Breast epithelium (tissue), 4 donors: ENCODE data around the gene CNTN2. TPM values are rescaled to one million over a fixed set of nuclear protein-coding genes. Genes with fewer than 3 reads are reported as not detected.

Experiments used
- DNase-seq, 2 donors: peaks; one replicate each; pipeline ENCODE4 v3.0.0-alpha.2; 2019; ENCODE audit warnings: low spot score in 2 of 2
- H3K27ac ChIP-seq, 2 donors: fragments of 200-600 bp; sonication (generic) in 1 of 2; one replicate each; pipeline ENCODE4 v1.5.1; 2016 to 2019; ENCODE audit warnings: mild to moderate bottlenecking in 1 of 2
- H3K27me3 ChIP-seq, 2 donors: fragments of 200-600 bp; sonication (generic) in 1 of 2; one replicate each; pipeline versions ENCODE4 v1.5.1 to v1.6.0; 2017 to 2019; ENCODE audit warnings: control low read depth in 1 of 2, mild to moderate bottlenecking in 1 of 2
- H3K36me3 ChIP-seq: fragments of 200-600 bp; one replicate; pipeline ENCODE4 v1.5.1; 2019
- H3K4me1 ChIP-seq, 2 donors: fragments of 200-600 bp; sonication (generic); one replicate each; pipeline ENCODE4 v1.5.1; 2016 to 2019; ENCODE audit warnings: control low read depth in 1 of 2
- H3K4me3 ChIP-seq, 3 donors: fragments of 200-600 bp; sonication (generic); 1 replicate in 2 of 3; 2 replicates in 1 of 3; pipeline ENCODE4 v1.5.1; 2016 to 2019; ENCODE audit warnings: mild to moderate bottlenecking in 3 of 3, moderate library complexity in 2 of 3
- H3K9me3 ChIP-seq, 2 donors: fragments of 200-600 bp; sonication (generic) in 1 of 2; one replicate each; pipeline ENCODE4 v1.5.1; 2016 to 2019; ENCODE audit warnings: control low read depth in 1 of 2
- POLR2A ChIP-seq: fragments of 450-650 bp; IDR thresholded peaks from one replicate; pipeline ENCODE4 v1.6.1; 2016; ENCODE audit warnings: antibody characterized with exemption, mild to moderate bottlenecking, moderate library complexity
- POLR2AphosphoS5 ChIP-seq, 3 donors: sonication (generic); formaldehyde crosslinking; IDR thresholded peaks; one replicate each; pipeline ENCODE4 v1.6.1; 2017; ENCODE audit warnings: antibody characterized with exemption in 3 of 3
- intact Hi-C: fragments of 100-400 bp; cut with DNase I; formaldehyde crosslinking; loops from one replicate; pipeline ENCODE4 v1.15.1; 2023; ENCODE audit warnings: low total_unique reads
- total RNA-seq, 3 donors: library from RNA; depleted of rRNA; stranded (reverse); fragments of >200 nt; gene quantifications; one replicate each; pipeline ENCODE4 v1.1.0, GENCODE V29; 2016
- TF ChIP-seq, protein P1 (sequence below), 3 donors: fragments of 450-650 bp; IDR thresholded peaks; one replicate each; pipeline ENCODE4 v1.5.1; 2016 to 2017; ENCODE audit warnings: antibody characterized with exemption in 3 of 3, mild to moderate bottlenecking in 3 of 3, moderate library complexity in 3 of 3

Gene CNTN2
- total RNA-seq, 3 donors from 2014 or later, result not detected

DNA sequence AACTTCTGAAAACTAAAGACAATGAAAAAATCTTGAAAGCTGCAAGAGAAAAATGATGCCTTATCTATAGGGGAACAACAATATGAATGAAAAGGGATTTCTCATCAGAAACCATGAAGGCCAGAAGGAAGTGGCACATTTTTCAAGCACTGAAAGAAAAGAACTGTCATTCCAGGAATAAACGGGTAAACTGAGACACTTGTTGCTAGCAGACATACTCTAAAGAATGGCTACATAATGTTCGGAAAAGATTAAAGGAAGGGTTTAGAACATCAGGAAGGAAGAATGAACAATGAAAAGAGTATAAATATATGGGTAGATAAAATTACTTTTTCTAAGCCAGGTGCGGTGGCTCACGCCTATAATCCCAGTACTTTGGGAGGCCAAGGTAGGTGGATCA, 64.3 kb downstream of the CNTN2 start:
- intact Hi-C loops, result no loop called here
- peaks cover 3% of the 10 kb centered on the region for H3K36me3 ChIP-seq
- TF ChIP-seq, protein P1, sequence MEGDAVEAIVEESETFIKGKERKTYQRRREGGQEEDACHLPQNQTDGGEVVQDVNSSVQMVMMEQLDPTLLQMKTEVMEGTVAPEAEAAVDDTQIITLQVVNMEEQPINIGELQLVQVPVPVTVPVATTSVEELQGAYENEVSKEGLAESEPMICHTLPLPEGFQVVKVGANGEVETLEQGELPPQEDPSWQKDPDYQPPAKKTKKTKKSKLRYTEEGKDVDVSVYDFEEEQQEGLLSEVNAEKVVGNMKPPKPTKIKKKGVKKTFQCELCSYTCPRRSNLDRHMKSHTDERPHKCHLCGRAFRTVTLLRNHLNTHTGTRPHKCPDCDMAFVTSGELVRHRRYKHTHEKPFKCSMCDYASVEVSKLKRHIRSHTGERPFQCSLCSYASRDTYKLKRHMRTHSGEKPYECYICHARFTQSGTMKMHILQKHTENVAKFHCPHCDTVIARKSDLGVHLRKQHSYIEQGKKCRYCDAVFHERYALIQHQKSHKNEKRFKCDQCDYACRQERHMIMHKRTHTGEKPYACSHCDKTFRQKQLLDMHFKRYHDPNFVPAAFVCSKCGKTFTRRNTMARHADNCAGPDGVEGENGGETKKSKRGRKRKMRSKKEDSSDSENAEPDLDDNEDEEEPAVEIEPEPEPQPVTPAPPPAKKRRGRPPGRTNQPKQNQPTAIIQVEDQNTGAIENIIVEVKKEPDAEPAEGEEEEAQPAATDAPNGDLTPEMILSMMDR (IDR thresholded peaks at IDR 0.05), result no peak
- TF ChIP-seq POLR2A (no peak), POLR2AphosphoS5 (IDR thresholded peaks at IDR 0.05) (no peak)

GRCh38 chr1:205108464-205108863, 65.5 kb downstream of the CNTN2 start:
- peaks cover 3% of the 10 kb centered on the region for H3K36me3 ChIP-seq
- no peaks in the 10 kb centered on the region for H3K4me1 ChIP-seq
- no peaks in the 10 kb centered on the region for H3K9me3 ChIP-seq
- H3K27ac ChIP-seq, result no peak overlapping the region
- TF ChIP-seq, protein P1 (IDR thresholded peaks at IDR 0.05), result no peak
- TF ChIP-seq POLR2AphosphoS5 (IDR thresholded peaks at IDR 0.05) (no peak), POLR2A (no peak)
- H3K27me3 ChIP-seq, result no peaks in the 10 kb centered on the region
- intact Hi-C loops, result no loop called here
- no peak overlapping the region for H3K4me3 ChIP-seq
- DNase-seq, result no peak

More for the DNA sequence above, 64.3 kb downstream of the CNTN2 start:
- Histone ChIP-seq H3K4me3 (no peak overlapping the region), H3K27me3 (no peaks in the 10 kb centered on the region), H3K9me3 (no peaks in the 10 kb centered on the region), H3K27ac (no peak overlapping the region), H3K4me1 (no peaks in the 10 kb centered on the region)
- no peak for DNase-seq

- intact Hi-C loops, result no loop called here
- Histone ChIP-seq H3K27me3 (no peaks in the 10 kb centered on the region), H3K4me3 (no peak overlapping the region), H3K9me3 (no peaks in the 10 kb centered on the region), H3K36me3 (peaks cover 6% of the 10 kb centered on the region), H3K27ac (no peak overlapping the region), H3K4me1 (no peaks in the 10 kb centered on the region)
- TF ChIP-seq POLR2AphosphoS5 (IDR thresholded peaks at IDR 0.05) (no peak), POLR2A (no peak)
- TF ChIP-seq, protein P1 (IDR thresholded peaks at IDR 0.05), result no peak
- no peak for DNase-seq
Observed at GRCh38 chr1:205109269-205109668, 66.3 kb downstream of the CNTN2 start.

DNA sequence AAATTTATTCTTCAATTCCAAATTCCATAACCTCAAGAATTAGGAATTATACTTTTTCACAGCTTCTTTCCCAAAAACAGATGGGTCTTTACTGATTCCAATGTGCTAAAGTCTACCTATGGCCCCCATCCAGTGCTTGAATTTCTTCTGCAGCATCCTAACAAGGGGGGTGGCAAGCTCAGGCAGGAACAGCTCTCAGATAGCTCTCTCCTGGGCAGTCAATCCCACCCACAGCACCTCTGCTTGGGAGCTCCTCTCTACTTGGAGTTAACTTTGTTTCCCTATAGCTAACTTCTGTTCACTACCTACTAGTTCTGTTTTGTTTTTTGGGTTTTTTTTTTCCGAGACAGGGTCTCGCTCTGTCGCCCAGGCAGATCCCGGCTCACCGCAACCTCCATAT, 66.7 kb downstream of the CNTN2 start:
- intact Hi-C loops, result loop anchor here (10.0 kb wide), 1 partner anchor 135 kb away; no protein-coding TSS in a partner anchor
- no peak overlapping the region for H3K27ac ChIP-seq
- no peaks in the 10 kb centered on the region for H3K27me3 ChIP-seq
- no peak for TF ChIP-seq POLR2A
- TF ChIP-seq POLR2AphosphoS5 (IDR thresholded peaks at IDR 0.05), result no peak
- TF ChIP-seq, protein P1 (IDR thresholded peaks at IDR 0.05), result no peak
- DNase-seq, result no peak
- no peaks in the 10 kb centered on the region for H3K9me3 ChIP-seq
- H3K4me3 ChIP-seq, result no peak overlapping the region
- no peaks in the 10 kb centered on the region for H3K4me1 ChIP-seq
- peaks cover 8% of the 10 kb centered on the region for H3K36me3 ChIP-seq

- no peak for TF ChIP-seq POLR2A
- TF ChIP-seq, protein P1 (IDR thresholded peaks at IDR 0.05), result no peak
- TF ChIP-seq POLR2AphosphoS5 (IDR thresholded peaks at IDR 0.05), result no peak
- intact Hi-C loops, result loop anchor here (10.0 kb wide), 1 partner anchor 133 kb away; no protein-coding TSS in a partner anchor
- no peak for DNase-seq
- Histone ChIP-seq H3K9me3 (no peaks in the 10 kb centered on the region), H3K4me3 (no peak overlapping the region), H3K27me3 (no peaks in the 10 kb centered on the region), H3K4me1 (no peaks in the 10 kb centered on the region), H3K36me3 (peaks cover 5% of the 10 kb centered on the region), H3K27ac (no peak overlapping the region)
Observed at GRCh38 chr1:205111354-205111753, 68.3 kb downstream of the CNTN2 start.
